D721Med (cell line): ENCODE results near the gene RNF182.

ENCODE experiments used
- DNase-seq: peaks from one replicate; pipeline ENCODE4 v3.0.0; 2011; ENCODE audit warnings: low spot score; ENCODE audit not compliant: insufficient read length
- FAIRE-seq: peaks from 2 replicates; lab custom pipeline; 2011; peaks lifted over from hg19 to GRCh38; lab: Jason Lieb, UNC
- CTCF ChIP-seq: IDR thresholded peaks from 2 replicates; pipeline ENCODE4 v1.5.1; 2012; ENCODE audit warnings: mild to moderate bottlenecking, control low read depth; ENCODE audit not compliant: insufficient read depth; ENCODE audit errors: missing control alignments

Gene RNF182

GRCh38 chr6:13910443-13910842 lies 14.3 kb upstream of the RNF182 start:
- no peak for FAIRE-seq
- no peak for TF ChIP-seq CTCF
- DNase-seq = no peak

GRCh38 chr6:13911337-13911736 lies 13.4 kb upstream of the RNF182 start:
- TF ChIP-seq CTCF = no peak
- DNase-seq (no peak), FAIRE-seq (peak; percentile 69)

GRCh38 chr6:13913226-13914001 lies 11.3 kb upstream of the RNF182 start:
- FAIRE-seq = no peak
- no peak for TF ChIP-seq CTCF
- no peak for DNase-seq

- no peak for TF ChIP-seq CTCF
- DNase-seq = no peak
- no peak for FAIRE-seq
These were observed 10.4 kb upstream of the RNF182 start for GRCh38 chr6:13914351-13914750.

- no peak for TF ChIP-seq CTCF
- DNase-seq (no peak), FAIRE-seq (no peak)
These were observed 9.1 kb upstream of the RNF182 start for GRCh38 chr6:13915561-13916229.

- DNase-seq (no peak), FAIRE-seq (no peak)
- TF ChIP-seq CTCF = no peak
These were observed 8.4 kb upstream of the RNF182 start for GRCh38 chr6:13916230-13916944.

- FAIRE-seq = no peak
- no peak for TF ChIP-seq CTCF
- DNase-seq = no peak
These were observed 7.6 kb upstream of the RNF182 start for GRCh38 chr6:13917141-13917540.
